HEK293 (cell line): ENCODE results near the gene BMAL2.

Source experiments
- CTCF ChIA-PET: fragments of 350-600 bp; formaldehyde crosslinking; extraction: SDS; loops from one replicate; lab custom pipeline; 2021; ENCODE audit warnings: antibody characterized with exemption; lab: Yijun Ruan, JAX
- POLR2A ChIA-PET: fragments of 300-600 bp; formaldehyde crosslinking; extraction: SDS; loops from one replicate; lab custom pipeline; 2020; ENCODE audit warnings: antibody characterized with exemption, inconsistent platforms; lab: Yijun Ruan, JAX
- H3K27ac ChIP-seq: fragments of 200-500 bp; sonication (Bioruptor generic); 2 replicates; pipeline ENCODE4 v1.5.1; 2014; ENCODE audit warnings: low read depth, low read length, control low read depth, inconsistent platforms; ENCODE audit errors: extremely low read depth
- H3K36me3 ChIP-seq, 2 experiments: fragments of 200-500 bp in 1 of 2; sonication (Bioruptor generic) in 1 of 2; 1 replicate in 1 of 2; 2 replicates in 1 of 2; pipeline ENCODE4 v1.5.1; 2014 to 2017; ENCODE audit warnings: inconsistent platforms in 2 of 2, low read length in 2 of 2; ENCODE audit not compliant: control insufficient read depth in 2 of 2, insufficient read depth in 1 of 2
- H3K4me1 ChIP-seq: fragments of 200-500 bp; sonication (Bioruptor generic); 2 replicates; pipeline ENCODE4 v1.5.1; 2014; ENCODE audit warnings: mild to moderate bottlenecking, low read length, inconsistent platforms; ENCODE audit not compliant: control insufficient read depth, insufficient read depth
- H3K4me3 ChIP-seq: 2 replicates; pipeline ENCODE4 v1.5.1; 2011; ENCODE audit warnings: low read depth, mild to moderate bottlenecking, control low read depth, low read length, moderate library complexity
- H3K9me3 ChIP-seq: fragments of 200-500 bp; sonication (Bioruptor generic); 2 replicates; pipeline ENCODE4 v1.5.1; 2014; ENCODE audit warnings: low read depth, low read length, inconsistent platforms; ENCODE audit not compliant: control insufficient read depth, insufficient read depth
- BCL11A ChIP-seq: fragments of 450-650 bp; formaldehyde crosslinking; IDR thresholded peaks from 2 replicates; pipeline ENCODE4 v1.5.1; 2016; ENCODE audit warnings: low read depth, missing biosample characterization, missing genetic modification characterization
- HIC1 ChIP-seq: fragments of 450-650 bp; formaldehyde crosslinking; IDR thresholded peaks from 2 replicates; pipeline ENCODE4 v1.5.1; 2016; ENCODE audit warnings: missing biosample characterization, missing genetic modification characterization
- SETDB1 ChIP-seq: IDR thresholded peaks from one replicate; pipeline ENCODE4 v1.6.1; 2017; ENCODE audit warnings: mild to moderate bottlenecking, low read length, moderate library complexity, mixed read lengths; ENCODE audit not compliant: insufficient read length
- SP3 ChIP-seq: fragments of 450-650 bp; formaldehyde crosslinking; IDR thresholded peaks from 2 replicates; pipeline ENCODE4 v1.5.1; 2016; ENCODE audit warnings: missing biosample characterization, missing genetic modification characterization
- ZBTB20 ChIP-seq: fragments of 450-650 bp; formaldehyde crosslinking; IDR thresholded peaks from 2 replicates; pipeline ENCODE4 v1.5.1; 2016; ENCODE audit warnings: missing biosample characterization, missing genetic modification characterization
- ZBTB8A ChIP-seq: fragments of 450-650 bp; formaldehyde crosslinking; IDR thresholded peaks from 2 replicates; pipeline ENCODE4 v1.5.1; 2016; ENCODE audit warnings: missing biosample characterization, missing genetic modification characterization
- ZNF132 ChIP-seq: fragments of 450-650 bp; formaldehyde crosslinking; IDR thresholded peaks from 2 replicates; pipeline ENCODE4 v1.5.1; 2017; ENCODE audit warnings: missing biosample characterization, missing genetic modification characterization, borderline replicate concordance
- ZNF16 ChIP-seq: fragments of 450-650 bp; formaldehyde crosslinking; IDR thresholded peaks from 2 replicates; pipeline ENCODE4 v1.5.1; 2016; ENCODE audit warnings: low read depth, missing biosample characterization, missing genetic modification characterization
- ZNF2 ChIP-seq: fragments of 450-650 bp; formaldehyde crosslinking; IDR thresholded peaks from 2 replicates; pipeline ENCODE4 v1.5.1; 2016; ENCODE audit warnings: missing biosample characterization, missing genetic modification characterization
- ZNF302 ChIP-seq: fragments of 450-650 bp; formaldehyde crosslinking; IDR thresholded peaks from 2 replicates; pipeline ENCODE4 v1.5.1; 2016; ENCODE audit warnings: missing biosample characterization, missing genetic modification characterization, low read depth
- ZNF394 ChIP-seq: fragments of 450-650 bp; formaldehyde crosslinking; IDR thresholded peaks from 2 replicates; pipeline ENCODE4 v1.5.1; 2016; ENCODE audit warnings: missing biosample characterization, missing genetic modification characterization, mild to moderate bottlenecking, moderate library complexity, borderline replicate concordance
- ZNF473 ChIP-seq: fragments of 450-650 bp; formaldehyde crosslinking; IDR thresholded peaks from 2 replicates; pipeline ENCODE4 v1.5.1; 2017; ENCODE audit warnings: missing biosample characterization, missing genetic modification characterization
- ZNF501 ChIP-seq: fragments of 450-650 bp; formaldehyde crosslinking; IDR thresholded peaks from 2 replicates; pipeline ENCODE4 v1.5.1; 2016; ENCODE audit warnings: missing biosample characterization, missing genetic modification characterization
- ZNF621 ChIP-seq: fragments of 450-650 bp; formaldehyde crosslinking; IDR thresholded peaks from 2 replicates; pipeline ENCODE4 v1.5.1; 2017; ENCODE audit warnings: missing biosample characterization, missing genetic modification characterization
- ZNF629 ChIP-seq: fragments of 450-650 bp; formaldehyde crosslinking; IDR thresholded peaks from 2 replicates; pipeline ENCODE4 v1.5.1; 2017; ENCODE audit warnings: missing biosample characterization, missing genetic modification characterization
- ZNF664 ChIP-seq: fragments of 450-650 bp; formaldehyde crosslinking; IDR thresholded peaks from 2 replicates; pipeline ENCODE4 v1.5.1; 2016; ENCODE audit warnings: missing biosample characterization, missing genetic modification characterization
- ZNF670 ChIP-seq: fragments of 450-650 bp; formaldehyde crosslinking; IDR thresholded peaks from 2 replicates; pipeline ENCODE4 v1.5.1; 2016; ENCODE audit warnings: missing biosample characterization, missing genetic modification characterization, low read depth
- ZNF692 ChIP-seq: fragments of 450-650 bp; formaldehyde crosslinking; IDR thresholded peaks from 2 replicates; pipeline ENCODE4 v1.5.1; 2016; ENCODE audit warnings: missing biosample characterization, missing genetic modification characterization
- ZNF791 ChIP-seq: fragments of 450-650 bp; formaldehyde crosslinking; IDR thresholded peaks from 2 replicates; pipeline ENCODE4 v1.5.1; 2016; ENCODE audit warnings: missing biosample characterization, missing genetic modification characterization
- ZNF830 ChIP-seq: fragments of 450-650 bp; IDR thresholded peaks from 2 replicates; pipeline ENCODE4 v1.5.0; 2018; ENCODE audit warnings: missing biosample characterization, missing genetic modification characterization, low read depth, mild to moderate bottlenecking, moderate library complexity

The BMAL2 gene

GRCh38 chr12:27319409-27319808, 13.2 kb upstream of the BMAL2 start:
- no peak overlapping the region for H3K4me3 ChIP-seq
- H3K4me1 ChIP-seq, result peaks cover 2% of the 10 kb centered on the region; the same call in 1 of the 2 replicates
- POLR2A ChIA-PET, result no interaction called here
- H3K27ac ChIP-seq, result no peak overlapping the region
- CTCF ChIA-PET, result interaction anchor here (0.6 kb wide), 1 partner anchor 486 kb away, joined by 3 read pairs; the partner anchor contains the start of gene ITPR2
- peaks cover 40 to 53% of the 10 kb centered on the region in 2 experiments for H3K36me3 ChIP-seq
- TF ChIP-seq ZNF629 (tag by site-specific recombination) (no peak), HIC1 (no peak), ZBTB20 (tag by site-specific recombination) (peak; percentile 30; the same call in 1 of the 2 replicates)
- TF ChIP-seq, all 188 proteins: peak for 1
- no peaks in the 10 kb centered on the region for H3K9me3 ChIP-seq

- Histone ChIP-seq H3K36me3 (peaks cover 44 to 50% of the 10 kb centered on the region in 2 experiments), H3K27ac (no peak overlapping the region), H3K4me1 (peaks cover 2% of the 10 kb centered on the region; the same call in 1 of the 2 replicates), H3K4me3 (no peak overlapping the region), H3K9me3 (no peaks in the 10 kb centered on the region)
- ChIA-PET POLR2A (interaction anchor here (1.0 kb wide), 1 partner anchor 13 kb away, joined by 7 read pairs; the partner anchor contains the start of gene BMAL2), CTCF (interaction anchor here (0.6 to 0.8 kb wide), 2 partner anchors 14 to 487 kb away, joined by 3 read pairs; partner anchors contain the start of gene ITPR2)
- TF ChIP-seq ZNF791 (tag by site-specific recombination), result no peak
- TF ChIP-seq ZNF830, result no peak
- no peak for TF ChIP-seq ZNF692 (tag by site-specific recombination)
- TF ChIP-seq ZNF16 (tag by site-specific recombination), result no peak
- no peak for TF ChIP-seq SETDB1
- no peak for TF ChIP-seq BCL11A (tag by site-specific recombination)
- TF ChIP-seq ZNF501 (tag by site-specific recombination), result no peak
- TF ChIP-seq ZNF2 (tag by site-specific recombination), result no peak
- no peak for TF ChIP-seq ZNF302
- no peak for TF ChIP-seq ZNF132 (tag by site-specific recombination)
- no peak for TF ChIP-seq SP3 (tag by site-specific recombination)
- TF ChIP-seq ZNF473 (tag by site-specific recombination), result no peak
- TF ChIP-seq ZNF670, result no peak
- no peak for TF ChIP-seq ZBTB8A (tag by site-specific recombination)
- TF ChIP-seq ZNF621 (tag by site-specific recombination), result no peak
- TF ChIP-seq ZNF394 (tag by site-specific recombination), result no peak
Measured at GRCh38 chr12:27319848-27320247, 12.8 kb upstream of the BMAL2 start.

GRCh38 chr12:27324530-27324929, 8.1 kb upstream of the BMAL2 start:
- H3K4me1 ChIP-seq, result no peaks in the 10 kb centered on the region
- ChIA-PET CTCF (interaction anchor here (0.6 to 1.8 kb wide), 4 partner anchors 8 to 182 kb away, joined by 3 to 9 read pairs (median 4); partner anchors contain the start of gene BMAL2), POLR2A (interaction anchor here (2.0 kb wide), 1 partner anchor 9 kb away, joined by 4 read pairs; no protein-coding TSS in a partner anchor)
- H3K36me3 ChIP-seq, result peaks cover 33 to 39% of the 10 kb centered on the region in 2 experiments
- no peaks in the 10 kb centered on the region for H3K9me3 ChIP-seq
- H3K4me3 ChIP-seq, result no peak overlapping the region
- H3K27ac ChIP-seq, result no peak overlapping the region
- no peak for TF ChIP-seq ZNF664 (tag by site-specific recombination)
